ENCODE results near the gene PDILT. TPM values are rescaled to one million over a fixed set of nuclear protein-coding genes. Genes with fewer than 3 reads are reported as not detected.

Gene PDILT
- total and polyA plus RNA-seq, 2 of the 8 experiments (the other 6 are each of a cell fraction or from before 2014, with no cell fraction given), result not detected

GRCh38 chr16:20424129-20424866 is 19.8 kb upstream of the PDILT start:
- Histone ChIP-seq H3K4me1 (replicated peaks in 1 of 4; ENCODE audit: control insufficient read depth in 3 of 4, insufficient read depth in 4 of 4, low read length in 3 of 4) (no peaks in the 10 kb centered on the region), H3K9me3 (ENCODE audit: insufficient read depth in 2 of 2, low read depth in 1 of 2, low read length in 1 of 2) (no peaks in the 10 kb centered on the region), H4K20me1 (replicated peaks in 1 of 2; ENCODE audit: control insufficient read depth in 1 of 2, insufficient read depth in 2 of 2, low read length in 2 of 2) (no peaks in the 10 kb centered on the region), H3K4ac (replicated peaks; ENCODE audit: insufficient read length, low read depth, low read length) (no peak overlapping the region), H2AFZ (ENCODE audit: low read length) (no peak overlapping the region), H3K9ac (replicated peaks in 1 of 4; ENCODE audit: extremely low read depth in 1 of 4, low read depth in 3 of 4, low read length in 3 of 4) (no peak overlapping the region), H3K56ac (replicated peaks; ENCODE audit: insufficient read length, low read depth, low read length) (no peak overlapping the region), H3K79me1 (ENCODE audit: low read depth, low read length) (no peaks in the 10 kb centered on the region), H2BK120ac (replicated peaks; ENCODE audit: low read depth, low read length) (no peak overlapping the region), H3K4me3 (ENCODE audit: extremely low read depth in 1 of 4, insufficient read depth in 2 of 4, low read depth in 3 of 4, low read length in 4 of 4) (no peak overlapping the region), H3K23ac (ENCODE audit: insufficient read length) (no peak overlapping the region), H2BK12ac (ENCODE audit: low read depth, low read length) (no peak overlapping the region), H2BK15ac (ENCODE audit: low read length) (no peak overlapping the region), H3K79me2 (ENCODE audit: control insufficient read depth in 1 of 2, insufficient read depth in 2 of 2, low read length in 2 of 2) (no peaks in the 10 kb centered on the region), H4K5ac (ENCODE audit: insufficient read length, low read depth, low read length) (no peak overlapping the region), H2AK5ac (ENCODE audit: low read depth, low read length) (no peak overlapping the region), H3K36me3 (ENCODE audit: control insufficient read depth in 2 of 4, insufficient read depth in 4 of 4, low read length in 3 of 4) (no peaks in the 10 kb centered on the region), H3K23me2 (ENCODE audit: low read depth, low read length) (no peaks in the 10 kb centered on the region), H2BK5ac (ENCODE audit: low read depth, low read length) (no peak overlapping the region), H2BK20ac (ENCODE audit: low read length) (no peak overlapping the region), H3K27ac (ENCODE audit: low read depth, low read length) (no peak overlapping the region), H3K14ac (ENCODE audit: insufficient read length) (no peak overlapping the region), H3K4me2 (ENCODE audit: insufficient read depth in 1 of 2, low read depth in 2 of 2, low read length in 2 of 2) (no peak overlapping the region), H4K91ac (replicated peaks; ENCODE audit: insufficient read length, low read length) (no peak overlapping the region), H3K18ac (ENCODE audit: extremely low read depth, low read length) (no peak overlapping the region), H4K8ac (ENCODE audit: extremely low read depth, insufficient read depth, low read length) (no peak overlapping the region), H3K27me3 (replicated peaks in 1 of 4; ENCODE audit: control insufficient read depth in 3 of 4, extremely low read depth in 1 of 4, insufficient read depth in 3 of 4, low read length in 3 of 4) (no peaks in the 10 kb centered on the region)
- TF ChIP-seq POLR2A (IDR thresholded peaks at IDR 0.05; ENCODE audit: control extremely low read depth in 1 of 2, low read depth in 2 of 2, low read length in 2 of 2) (no peak), KDM5A (IDR thresholded peaks at IDR 0.05; ENCODE audit: low read length) (no peak), SRF (IDR thresholded peaks at IDR 0.05; ENCODE audit: low read depth, low read length) (no peak), CEBPB (IDR thresholded peaks at IDR 0.05; ENCODE audit: low read depth, low read length) (no peak), KDM4A (IDR thresholded peaks at IDR 0.05; ENCODE audit: low read depth, low read length, severe bottlenecking) (no peak), FOSL1 (IDR thresholded peaks at IDR 0.05; ENCODE audit: insufficient read depth, low read depth, low read length) (no peak), EZH2 (IDR thresholded peaks at IDR 0.05; ENCODE audit: low read depth, low read length, severe bottlenecking) (no peak)
- CTCF ChIA-PET (ENCODE audit: partially characterized antibody), result no interaction called here
- DNase-seq (ENCODE audit: low read depth in 1 of 2, low spot score in 2 of 2) (no peak), FAIRE-seq (no peak)
- POLR2A ChIA-PET (ENCODE audit: partially characterized antibody), result no interaction called here
- 86% methylated on average over 2 of the region's 2 CpGs; no CpG with 5 or more reads in 1 of the 2 experiments for WGBS, 2 experiments (ENCODE audit: extremely low coverage in 1 of 2, insufficient coverage in 1 of 2, insufficient read length in 1 of 2, insufficient replicate concordance in 2 of 2, low coverage in 1 of 2, low lambda C conversion rate in 2 of 2, missing lambda C conversion rate in 1 of 2)

All from H1 (cell line).